Measurements from ENCODE around the gene DZIP1L.

Gene DZIP1L

DNA sequence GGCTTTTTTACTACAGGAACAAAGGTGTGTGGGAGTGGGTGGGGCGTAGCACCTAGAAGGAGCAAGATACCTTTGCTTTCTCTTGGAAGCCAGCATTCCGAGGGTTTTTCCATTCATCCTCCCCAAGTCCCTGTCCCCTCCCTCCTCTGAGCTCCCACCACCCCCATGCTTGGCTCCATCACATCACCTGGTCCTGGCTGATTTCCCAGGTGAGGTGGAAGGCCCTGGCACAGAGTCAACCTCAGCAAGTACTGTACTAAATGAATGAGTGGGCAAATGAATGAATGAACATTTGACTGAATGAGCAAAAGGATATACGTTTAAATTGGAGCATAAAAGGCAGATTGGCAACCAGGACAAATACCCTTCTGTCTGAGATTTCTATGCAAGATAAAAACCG is 45.4 kb downstream of the DZIP1L start:
- in situ Hi-C loops (cut with MboI; ENCODE audit: low sequenced_read_pairs, unreplicated experiment), result no loop called here
- TF ChIP-seq, protein P1, sequence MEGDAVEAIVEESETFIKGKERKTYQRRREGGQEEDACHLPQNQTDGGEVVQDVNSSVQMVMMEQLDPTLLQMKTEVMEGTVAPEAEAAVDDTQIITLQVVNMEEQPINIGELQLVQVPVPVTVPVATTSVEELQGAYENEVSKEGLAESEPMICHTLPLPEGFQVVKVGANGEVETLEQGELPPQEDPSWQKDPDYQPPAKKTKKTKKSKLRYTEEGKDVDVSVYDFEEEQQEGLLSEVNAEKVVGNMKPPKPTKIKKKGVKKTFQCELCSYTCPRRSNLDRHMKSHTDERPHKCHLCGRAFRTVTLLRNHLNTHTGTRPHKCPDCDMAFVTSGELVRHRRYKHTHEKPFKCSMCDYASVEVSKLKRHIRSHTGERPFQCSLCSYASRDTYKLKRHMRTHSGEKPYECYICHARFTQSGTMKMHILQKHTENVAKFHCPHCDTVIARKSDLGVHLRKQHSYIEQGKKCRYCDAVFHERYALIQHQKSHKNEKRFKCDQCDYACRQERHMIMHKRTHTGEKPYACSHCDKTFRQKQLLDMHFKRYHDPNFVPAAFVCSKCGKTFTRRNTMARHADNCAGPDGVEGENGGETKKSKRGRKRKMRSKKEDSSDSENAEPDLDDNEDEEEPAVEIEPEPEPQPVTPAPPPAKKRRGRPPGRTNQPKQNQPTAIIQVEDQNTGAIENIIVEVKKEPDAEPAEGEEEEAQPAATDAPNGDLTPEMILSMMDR (IDR thresholded peaks at IDR 0.05; ENCODE audit: borderline replicate concordance, control extremely low read depth, extremely low read depth, insufficient read depth, missing control alignments), result no peak
- DNase-seq (ENCODE audit: low spot score), result no peak

DNA sequence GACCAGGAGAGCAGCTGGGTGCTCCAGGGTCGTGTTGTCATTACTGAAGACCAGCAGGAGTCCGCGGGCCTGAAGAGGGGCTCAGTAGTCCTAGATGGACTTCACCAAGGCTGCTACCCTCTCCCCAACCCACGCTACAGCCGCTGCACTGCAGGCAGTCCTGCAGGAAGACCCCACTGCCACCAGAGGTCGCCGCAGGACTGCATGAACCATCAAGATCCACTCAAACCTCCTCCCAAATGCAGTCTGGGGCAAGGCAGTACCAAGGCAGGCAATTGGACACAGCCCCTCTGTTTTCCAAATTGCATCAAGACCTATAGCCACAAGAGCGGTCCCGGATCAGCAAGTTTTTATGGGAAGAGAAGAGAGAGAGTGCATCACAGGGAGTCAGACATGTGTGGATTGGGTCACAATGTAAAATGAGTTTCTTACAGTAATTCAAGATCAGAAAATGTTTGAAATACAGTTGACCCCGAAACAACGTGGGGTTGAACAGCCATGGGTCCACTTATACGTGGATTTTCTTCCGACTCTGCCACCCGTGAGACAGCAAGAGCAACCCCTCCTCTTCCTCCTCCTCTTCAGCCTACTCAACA is 46.7 kb downstream of the DZIP1L start:
- in situ Hi-C loops (cut with MboI; ENCODE audit: low sequenced_read_pairs, unreplicated experiment), result loop anchor here (5.0 kb wide), 1 partner anchor 49 kb away; the partner anchor contains the start of gene DZIP1L
- DNase-seq (ENCODE audit: low spot score), result peak; percentile 86
- TF ChIP-seq, protein P1 (IDR thresholded peaks at IDR 0.05; ENCODE audit: borderline replicate concordance, control extremely low read depth, extremely low read depth, insufficient read depth, missing control alignments), result peak; percentile 98

DNA sequence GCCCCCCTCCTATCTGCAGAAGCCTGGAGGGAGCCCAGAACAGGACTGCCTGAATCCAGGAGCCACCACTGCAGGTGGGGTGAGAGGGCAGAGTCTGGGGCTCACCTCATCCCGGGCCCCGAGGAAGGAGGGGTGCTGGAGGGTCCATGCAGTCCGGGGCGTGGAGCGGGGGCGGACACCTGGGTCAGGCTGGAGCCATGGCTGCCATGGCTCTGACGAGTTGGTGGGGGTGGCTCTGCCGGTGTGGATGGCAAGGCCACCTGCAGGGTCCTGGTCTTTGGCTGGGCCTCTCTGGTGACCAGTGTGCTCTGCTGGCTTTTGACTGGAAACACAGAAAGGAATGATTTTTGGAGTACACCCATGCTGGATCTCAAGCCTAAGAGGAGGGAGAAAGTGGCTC is 47.4 kb downstream of the DZIP1L start:
- TF ChIP-seq, protein P1 (IDR thresholded peaks at IDR 0.05; ENCODE audit: borderline replicate concordance, control extremely low read depth, extremely low read depth, insufficient read depth, missing control alignments), result no peak
- DNase-seq (ENCODE audit: low spot score), result peak; percentile 14
- in situ Hi-C loops (cut with MboI; ENCODE audit: low sequenced_read_pairs, unreplicated experiment), result loop anchor here (5.0 kb wide), 1 partner anchor 49 kb away; the partner anchor contains the start of gene DZIP1L

DNA sequence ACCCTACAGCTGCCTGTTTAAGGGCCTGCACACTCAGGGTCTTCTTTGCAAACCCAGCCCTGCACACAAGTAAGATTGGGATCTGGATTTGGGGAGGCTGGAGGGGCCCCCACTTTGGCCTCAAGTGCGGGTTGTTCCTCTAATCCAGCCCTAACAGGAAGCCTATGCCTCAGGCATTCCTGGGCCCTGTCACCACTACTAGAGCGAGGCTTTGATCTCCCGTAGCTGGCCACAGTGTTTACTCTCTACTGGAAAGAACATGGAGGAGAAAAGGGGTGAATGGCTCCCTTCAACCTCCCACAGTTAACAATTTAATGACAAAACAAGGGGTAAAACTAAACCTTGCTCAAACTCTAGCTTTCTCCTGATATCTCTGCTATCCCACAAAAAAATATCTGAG is 48.4 kb downstream of the DZIP1L start:
- in situ Hi-C loops (cut with MboI; ENCODE audit: low sequenced_read_pairs, unreplicated experiment), result loop anchor here (5.0 kb wide), 1 partner anchor 50 kb away; the partner anchor contains the start of gene DZIP1L
- TF ChIP-seq, protein P1 (IDR thresholded peaks at IDR 0.05; ENCODE audit: borderline replicate concordance, control extremely low read depth, extremely low read depth, insufficient read depth, missing control alignments), result no peak
- no peak for DNase-seq (ENCODE audit: low spot score)

DNA sequence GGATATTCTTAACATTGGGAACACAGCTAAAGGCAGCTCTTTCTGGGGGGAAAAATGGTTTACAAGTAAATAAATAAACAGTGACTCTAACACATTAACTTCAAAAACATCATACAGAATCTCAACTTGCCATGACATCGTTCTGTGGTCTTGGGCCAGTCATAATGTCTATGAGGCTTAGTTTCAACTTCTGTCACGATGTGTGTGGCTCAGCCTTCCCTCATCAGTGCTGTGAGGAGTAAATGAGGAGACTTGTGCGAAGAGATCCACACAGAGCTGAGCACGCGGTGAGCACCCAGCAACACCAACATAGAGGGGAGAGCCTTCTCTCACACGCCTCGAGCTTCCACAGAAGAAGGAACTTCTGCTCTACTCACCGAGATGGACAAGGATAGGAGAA is 49.0 kb downstream of the DZIP1L start:
- in situ Hi-C loops (cut with MboI; ENCODE audit: low sequenced_read_pairs, unreplicated experiment), result loop anchor here (5.0 kb wide), 1 partner anchor 51 kb away; the partner anchor contains the start of gene DZIP1L
- TF ChIP-seq, protein P1 (IDR thresholded peaks at IDR 0.05; ENCODE audit: borderline replicate concordance, control extremely low read depth, extremely low read depth, insufficient read depth, missing control alignments), result no peak
- peak; percentile 54 for DNase-seq (ENCODE audit: low spot score)

DNA sequence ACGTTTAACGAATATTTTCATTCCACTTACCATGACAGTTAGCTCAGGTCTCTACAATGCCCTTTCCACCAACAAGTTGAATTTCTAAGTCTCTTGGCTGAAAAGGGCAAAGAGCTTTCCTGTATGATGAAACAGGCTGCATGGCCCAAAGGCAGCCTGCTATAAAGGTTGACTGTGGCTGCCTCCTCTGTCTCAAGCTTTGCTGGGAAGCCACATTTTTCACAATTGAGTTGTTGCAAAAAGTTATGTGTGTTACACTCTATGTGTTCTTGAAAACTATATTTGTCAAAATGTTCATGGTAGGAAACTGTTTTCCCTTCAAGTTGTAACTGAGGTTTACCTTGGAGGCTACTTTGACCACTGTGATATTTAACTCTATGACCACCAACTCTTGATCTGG is 49.5 kb downstream of the DZIP1L start:
- in situ Hi-C loops (cut with MboI; ENCODE audit: low sequenced_read_pairs, unreplicated experiment), result loop anchor here (5.0 kb wide), 1 partner anchor 51 kb away; the partner anchor contains the start of gene DZIP1L
- DNase-seq (ENCODE audit: low spot score), result no peak
- TF ChIP-seq, protein P1 (IDR thresholded peaks at IDR 0.05; ENCODE audit: borderline replicate concordance, control extremely low read depth, extremely low read depth, insufficient read depth, missing control alignments), result no peak
